ENCODE results near the gene SLC27A6.

- TF ChIP-seq POLR2A (IDR thresholded peaks at IDR 0.05) (no peak), POLR2AphosphoS5 (IDR thresholded peaks at IDR 0.05) (no peak)
These were observed 113.4 kb downstream of the SLC27A6 start for GRCh38 chr5:129078660-129079059.

All from gastroesophageal sphincter (tissue), 2 donors.